OCI-LY1 (cell line): ENCODE measurements around the gene PPP1R1C.

ENCODE experiments used
- H2AFZ ChIP-seq: fragments of 200-600 bp; sonication (generic), shearing (Covaris generic); 2 replicates; pipeline ENCODE4 v1.6.0; 2014; ENCODE audit warnings: antibody characterized with exemption, mild to moderate bottlenecking, low read length
- H3F3A ChIP-seq: fragments of 200-600 bp; sonication (generic), shearing (Covaris generic); 2 replicates; pipeline ENCODE4 v1.6.0; 2014; ENCODE audit warnings: mild to moderate bottlenecking, antibody characterized with exemption, low read length, moderate library complexity; ENCODE audit not compliant: insufficient read depth
- H3K27ac ChIP-seq: fragments of 200-600 bp; sonication (generic); 2 replicates; pipeline ENCODE4 v1.5.1; 2014; ENCODE audit warnings: low read length, mixed run types, mild to moderate bottlenecking, low read depth; ENCODE audit not compliant: poor library complexity, severe bottlenecking
- H3K27me3 ChIP-seq: fragments of 200-600 bp; sonication (generic); 2 replicates; pipeline ENCODE4 v1.6.0; 2014; ENCODE audit warnings: antibody characterized with exemption, mild to moderate bottlenecking, low read length, moderate library complexity; ENCODE audit not compliant: insufficient read depth
- H3K36me3 ChIP-seq: fragments of 200-600 bp; sonication (generic); 2 replicates; pipeline ENCODE4 v1.6.1; 2014; ENCODE audit warnings: mild to moderate bottlenecking, antibody characterized with exemption, low read length, moderate library complexity, mixed read lengths; ENCODE audit not compliant: insufficient read depth
- H3K4me1 ChIP-seq: fragments of 200-600 bp; sonication (generic); 2 replicates; pipeline ENCODE4 v1.5.1; 2014; ENCODE audit warnings: mild to moderate bottlenecking, low read length, moderate library complexity; ENCODE audit not compliant: insufficient read depth, severe bottlenecking
- H3K4me2 ChIP-seq: fragments of 200-600 bp; sonication (generic), shearing (Covaris generic); 2 replicates; pipeline ENCODE4 v1.6.1; 2014; ENCODE audit warnings: low read length
- H3K4me3 ChIP-seq: fragments of 200-600 bp; sonication (generic); 2 replicates; pipeline ENCODE4 v1.5.1; 2014; ENCODE audit warnings: low read length, low read depth, mild to moderate bottlenecking, mixed read lengths; ENCODE audit not compliant: poor library complexity, severe bottlenecking
- H3K79me2 ChIP-seq: fragments of 200-600 bp; shearing (Covaris generic); 2 replicates; pipeline ENCODE4 v1.6.1; 2016; ENCODE audit warnings: mixed run types, low read length, mixed read lengths; ENCODE audit not compliant: insufficient read depth
- H3K9ac ChIP-seq: fragments of 200-600 bp; sonication (generic), shearing (Covaris generic); 2 replicates; pipeline ENCODE4 v1.6.1; 2014; ENCODE audit warnings: mild to moderate bottlenecking, low read length, mixed read lengths
- H3K9me2 ChIP-seq: fragments of 200-600 bp; sonication (generic), shearing (Covaris generic); 2 replicates; pipeline ENCODE4 v1.6.1; 2014; ENCODE audit warnings: low read depth, mild to moderate bottlenecking, low read length, mixed read lengths
- H3K9me3 ChIP-seq: fragments of 200-600 bp; shearing (Covaris generic); 2 replicates; pipeline ENCODE4 v1.6.1; 2014; ENCODE audit warnings: low read length, mixed read lengths
- H4K20me1 ChIP-seq: fragments of 200-600 bp; sonication (generic), shearing (Covaris generic); 2 replicates; pipeline ENCODE4 v1.6.0; 2016; ENCODE audit warnings: mild to moderate bottlenecking, low read length; ENCODE audit not compliant: insufficient read depth
- CTCF ChIP-seq: fragments of 200-600 bp; sonication (generic), shearing (Covaris generic); IDR thresholded peaks from 2 replicates; pipeline ENCODE4 v1.5.1; 2017; ENCODE audit warnings: mild to moderate bottlenecking, antibody characterized with exemption, low read length, moderate library complexity, mixed read lengths
- EZH2 ChIP-seq: fragments of 200-600 bp; sonication (generic), shearing (Covaris generic); IDR thresholded peaks from 2 replicates; pipeline ENCODE4 v1.8.0; 2017; ENCODE audit warnings: borderline replicate concordance, mixed run types, mild to moderate bottlenecking, antibody characterized with exemption, low read length, moderate library complexity, mixed read lengths

The PPP1R1C gene

GRCh38 chr2:182062329-182062972 is 76.8 kb downstream of the PPP1R1C start:
- Histone ChIP-seq H3K4me2 (no peak overlapping the region), H3K4me3 (no peak overlapping the region), H3F3A (no peaks in the 10 kb centered on the region), H3K79me2 (no peaks in the 10 kb centered on the region), H3K27ac (no peak overlapping the region), H3K4me1 (peaks cover 10% of the 10 kb centered on the region), H3K36me3 (no peaks in the 10 kb centered on the region), H3K9me3 (no peaks in the 10 kb centered on the region), H3K27me3 (no peaks in the 10 kb centered on the region), H4K20me1 (no peaks in the 10 kb centered on the region), H3K9me2 (no peaks in the 10 kb centered on the region), H3K9ac (no peak overlapping the region), H2AFZ (no peak overlapping the region)
- TF ChIP-seq CTCF (no peak), EZH2 (no peak)

GRCh38 chr2:182064019-182064778 is 78.5 kb downstream of the PPP1R1C start:
- no peaks in the 10 kb centered on the region for H3K36me3 ChIP-seq
- H3K27me3 ChIP-seq, result no peaks in the 10 kb centered on the region
- TF ChIP-seq CTCF (no peak), EZH2 (no peak)
- no peaks in the 10 kb centered on the region for H3K9me2 ChIP-seq
- no peaks in the 10 kb centered on the region for H4K20me1 ChIP-seq
- no peak overlapping the region for H3K9ac ChIP-seq
- no peaks in the 10 kb centered on the region for H3K9me3 ChIP-seq
- no peak overlapping the region for H3K4me2 ChIP-seq
- H3F3A ChIP-seq, result no peaks in the 10 kb centered on the region
- H3K4me1 ChIP-seq, result peaks cover 10% of the 10 kb centered on the region
- H2AFZ ChIP-seq, result no peak overlapping the region
- H3K4me3 ChIP-seq, result no peak overlapping the region
- no peaks in the 10 kb centered on the region for H3K79me2 ChIP-seq
- H3K27ac ChIP-seq, result no peak overlapping the region

GRCh38 chr2:182066400-182067087 is 80.9 kb downstream of the PPP1R1C start:
- Histone ChIP-seq H3K4me1 (peaks cover 10% of the 10 kb centered on the region), H4K20me1 (no peaks in the 10 kb centered on the region), H3K79me2 (no peaks in the 10 kb centered on the region), H3K9me3 (no peaks in the 10 kb centered on the region), H3K9me2 (no peaks in the 10 kb centered on the region), H3K4me2 (no peak overlapping the region), H3K9ac (no peak overlapping the region), H3K27ac (no peak overlapping the region), H3K4me3 (no peak overlapping the region), H3F3A (no peaks in the 10 kb centered on the region), H3K27me3 (no peaks in the 10 kb centered on the region), H3K36me3 (no peaks in the 10 kb centered on the region), H2AFZ (no peak overlapping the region)
- no peak for TF ChIP-seq CTCF
- TF ChIP-seq EZH2, result no peak
